Measurements from ENCODE around the gene ZNF92.

The ZNF92 gene

GRCh38 chr7:65434307-65434706 lies 60.7 kb downstream of the ZNF92 start:
- Histone ChIP-seq H3K9ac (ENCODE audit: low read length) (no peak overlapping the region), H3K9me2 (ENCODE audit: low read depth, low read length) (no peaks in the 10 kb centered on the region), H3K4me3 (ENCODE audit: low read depth, low read length, poor library complexity, severe bottlenecking) (no peak overlapping the region), H3K4me2 (ENCODE audit: low read length) (no peak overlapping the region), H3K79me2 (ENCODE audit: insufficient read depth, low read length) (no peaks in the 10 kb centered on the region), H2AFZ (ENCODE audit: low read length) (no peak overlapping the region), H4K20me1 (ENCODE audit: insufficient read depth, low read length) (no peaks in the 10 kb centered on the region), H3K36me3 (ENCODE audit: insufficient read depth, low read length) (no peaks in the 10 kb centered on the region), H3K9me3 (ENCODE audit: low read length) (peaks cover 6% of the 10 kb centered on the region), H3K27ac (ENCODE audit: low read depth, low read length, poor library complexity, severe bottlenecking) (no peak overlapping the region), H3K27me3 (ENCODE audit: insufficient read depth, low read length) (no peaks in the 10 kb centered on the region), H3K4me1 (ENCODE audit: insufficient read depth, low read length, severe bottlenecking) (no peaks in the 10 kb centered on the region), H3F3A (ENCODE audit: insufficient read depth, low read length) (no peaks in the 10 kb centered on the region)
- TF ChIP-seq, protein P1, sequence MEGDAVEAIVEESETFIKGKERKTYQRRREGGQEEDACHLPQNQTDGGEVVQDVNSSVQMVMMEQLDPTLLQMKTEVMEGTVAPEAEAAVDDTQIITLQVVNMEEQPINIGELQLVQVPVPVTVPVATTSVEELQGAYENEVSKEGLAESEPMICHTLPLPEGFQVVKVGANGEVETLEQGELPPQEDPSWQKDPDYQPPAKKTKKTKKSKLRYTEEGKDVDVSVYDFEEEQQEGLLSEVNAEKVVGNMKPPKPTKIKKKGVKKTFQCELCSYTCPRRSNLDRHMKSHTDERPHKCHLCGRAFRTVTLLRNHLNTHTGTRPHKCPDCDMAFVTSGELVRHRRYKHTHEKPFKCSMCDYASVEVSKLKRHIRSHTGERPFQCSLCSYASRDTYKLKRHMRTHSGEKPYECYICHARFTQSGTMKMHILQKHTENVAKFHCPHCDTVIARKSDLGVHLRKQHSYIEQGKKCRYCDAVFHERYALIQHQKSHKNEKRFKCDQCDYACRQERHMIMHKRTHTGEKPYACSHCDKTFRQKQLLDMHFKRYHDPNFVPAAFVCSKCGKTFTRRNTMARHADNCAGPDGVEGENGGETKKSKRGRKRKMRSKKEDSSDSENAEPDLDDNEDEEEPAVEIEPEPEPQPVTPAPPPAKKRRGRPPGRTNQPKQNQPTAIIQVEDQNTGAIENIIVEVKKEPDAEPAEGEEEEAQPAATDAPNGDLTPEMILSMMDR (IDR thresholded peaks at IDR 0.05; ENCODE audit: low read length) = no peak
- no peak for TF ChIP-seq EZH2 (IDR thresholded peaks at IDR 0.05; ENCODE audit: borderline replicate concordance, low read length)

GRCh38 chr7:65436163-65436562 lies 62.5 kb downstream of the ZNF92 start:
- Histone ChIP-seq H3K36me3 (ENCODE audit: insufficient read depth, low read length) (no peaks in the 10 kb centered on the region), H3K27ac (ENCODE audit: low read depth, low read length, poor library complexity, severe bottlenecking) (no peak overlapping the region), H3K9ac (ENCODE audit: low read length) (no peak overlapping the region), H3F3A (ENCODE audit: insufficient read depth, low read length) (no peaks in the 10 kb centered on the region), H2AFZ (ENCODE audit: low read length) (no peak overlapping the region), H3K79me2 (ENCODE audit: insufficient read depth, low read length) (no peaks in the 10 kb centered on the region), H3K4me1 (ENCODE audit: insufficient read depth, low read length, severe bottlenecking) (no peaks in the 10 kb centered on the region), H3K27me3 (ENCODE audit: insufficient read depth, low read length) (no peaks in the 10 kb centered on the region), H3K9me2 (ENCODE audit: low read depth, low read length) (no peaks in the 10 kb centered on the region), H3K4me3 (ENCODE audit: low read depth, low read length, poor library complexity, severe bottlenecking) (no peak overlapping the region), H3K4me2 (ENCODE audit: low read length) (no peak overlapping the region), H4K20me1 (ENCODE audit: insufficient read depth, low read length) (no peaks in the 10 kb centered on the region), H3K9me3 (ENCODE audit: low read length) (no peaks in the 10 kb centered on the region)
- no peak for TF ChIP-seq EZH2 (IDR thresholded peaks at IDR 0.05; ENCODE audit: borderline replicate concordance, low read length)
- TF ChIP-seq, protein P1 (IDR thresholded peaks at IDR 0.05; ENCODE audit: low read length) = no peak

DNA sequence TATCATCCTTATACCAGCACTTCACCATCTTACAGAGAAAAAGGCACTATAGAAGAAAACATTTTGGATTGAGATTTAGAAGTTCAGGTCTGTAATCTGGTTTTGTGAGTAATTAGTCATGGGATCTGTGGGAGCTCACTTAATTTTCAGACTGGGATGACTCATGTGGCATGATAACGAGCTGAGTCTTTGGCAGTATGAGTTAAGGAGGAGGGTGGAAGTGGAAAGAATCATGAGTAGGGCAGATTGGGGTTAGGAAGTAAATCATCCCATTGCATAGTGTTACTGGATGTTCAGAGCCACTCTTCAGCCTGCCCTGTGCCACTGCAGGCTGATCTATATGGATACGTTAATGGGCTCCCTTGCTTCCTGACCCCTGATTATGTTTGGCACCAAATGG lies 64.9 kb downstream of the ZNF92 start:
- Histone ChIP-seq H3K4me1 (ENCODE audit: insufficient read depth, low read length, severe bottlenecking) (no peaks in the 10 kb centered on the region), H3K27me3 (ENCODE audit: insufficient read depth, low read length) (no peaks in the 10 kb centered on the region), H3K36me3 (ENCODE audit: insufficient read depth, low read length) (no peaks in the 10 kb centered on the region), H4K20me1 (ENCODE audit: insufficient read depth, low read length) (no peaks in the 10 kb centered on the region), H3K4me3 (ENCODE audit: low read depth, low read length, poor library complexity, severe bottlenecking) (no peak overlapping the region), H2AFZ (ENCODE audit: low read length) (no peak overlapping the region), H3K79me2 (ENCODE audit: insufficient read depth, low read length) (no peaks in the 10 kb centered on the region), H3F3A (ENCODE audit: insufficient read depth, low read length) (no peaks in the 10 kb centered on the region), H3K9me2 (ENCODE audit: low read depth, low read length) (no peaks in the 10 kb centered on the region), H3K9me3 (ENCODE audit: low read length) (no peaks in the 10 kb centered on the region), H3K9ac (ENCODE audit: low read length) (no peak overlapping the region), H3K4me2 (ENCODE audit: low read length) (no peak overlapping the region), H3K27ac (ENCODE audit: low read depth, low read length, poor library complexity, severe bottlenecking) (no peak overlapping the region)
- TF ChIP-seq EZH2 (IDR thresholded peaks at IDR 0.05; ENCODE audit: borderline replicate concordance, low read length) = no peak
- TF ChIP-seq, protein P1 (IDR thresholded peaks at IDR 0.05; ENCODE audit: low read length) = no peak

Measured in OCI-LY1 (cell line).